ENCODE measurements around the gene AMIGO1. TPM values are rescaled to one million over a fixed set of nuclear protein-coding genes. Genes with fewer than 3 reads are reported as not detected.

Gene AMIGO1
- total RNA-seq, 1 donor from 2014 or later: 3.0 TPM

DNA sequence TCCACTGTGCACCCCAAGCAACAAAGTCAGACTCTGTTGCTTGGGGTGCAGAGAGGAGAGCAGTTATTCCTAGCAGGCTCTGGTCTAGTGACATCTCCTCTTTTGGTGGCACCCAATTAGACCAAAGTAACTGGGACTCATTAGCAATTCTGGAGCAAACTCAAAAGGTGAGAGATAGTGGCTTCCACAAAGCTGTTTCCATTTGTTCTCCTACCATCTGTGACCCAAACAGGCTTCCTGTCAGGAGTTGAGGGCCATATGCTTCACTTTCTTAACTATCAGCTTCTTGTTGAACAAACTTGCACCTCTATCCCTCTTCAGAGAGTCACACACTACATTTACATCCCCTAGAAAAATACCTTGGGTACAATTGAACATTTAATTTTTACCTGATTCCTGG is 27.3 kb downstream of the AMIGO1 start:
- H3K4me3 ChIP-seq (ENCODE audit: low read depth, low read length): no peak overlapping the region
- H3K36me3 ChIP-seq (ENCODE audit: control insufficient read depth, insufficient read depth, low read length): no peaks in the 10 kb centered on the region
- DNase-seq (ENCODE audit: low read depth): no peak
- TF ChIP-seq, protein P1, sequence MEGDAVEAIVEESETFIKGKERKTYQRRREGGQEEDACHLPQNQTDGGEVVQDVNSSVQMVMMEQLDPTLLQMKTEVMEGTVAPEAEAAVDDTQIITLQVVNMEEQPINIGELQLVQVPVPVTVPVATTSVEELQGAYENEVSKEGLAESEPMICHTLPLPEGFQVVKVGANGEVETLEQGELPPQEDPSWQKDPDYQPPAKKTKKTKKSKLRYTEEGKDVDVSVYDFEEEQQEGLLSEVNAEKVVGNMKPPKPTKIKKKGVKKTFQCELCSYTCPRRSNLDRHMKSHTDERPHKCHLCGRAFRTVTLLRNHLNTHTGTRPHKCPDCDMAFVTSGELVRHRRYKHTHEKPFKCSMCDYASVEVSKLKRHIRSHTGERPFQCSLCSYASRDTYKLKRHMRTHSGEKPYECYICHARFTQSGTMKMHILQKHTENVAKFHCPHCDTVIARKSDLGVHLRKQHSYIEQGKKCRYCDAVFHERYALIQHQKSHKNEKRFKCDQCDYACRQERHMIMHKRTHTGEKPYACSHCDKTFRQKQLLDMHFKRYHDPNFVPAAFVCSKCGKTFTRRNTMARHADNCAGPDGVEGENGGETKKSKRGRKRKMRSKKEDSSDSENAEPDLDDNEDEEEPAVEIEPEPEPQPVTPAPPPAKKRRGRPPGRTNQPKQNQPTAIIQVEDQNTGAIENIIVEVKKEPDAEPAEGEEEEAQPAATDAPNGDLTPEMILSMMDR (IDR thresholded peaks at IDR 0.05; ENCODE audit: insufficient read depth, low read length, poor library complexity, severe bottlenecking): no peak
- peaks cover 19% of the 10 kb centered on the region for H3K27me3 ChIP-seq (ENCODE audit: control insufficient read depth, insufficient read depth, low read length)

DNA sequence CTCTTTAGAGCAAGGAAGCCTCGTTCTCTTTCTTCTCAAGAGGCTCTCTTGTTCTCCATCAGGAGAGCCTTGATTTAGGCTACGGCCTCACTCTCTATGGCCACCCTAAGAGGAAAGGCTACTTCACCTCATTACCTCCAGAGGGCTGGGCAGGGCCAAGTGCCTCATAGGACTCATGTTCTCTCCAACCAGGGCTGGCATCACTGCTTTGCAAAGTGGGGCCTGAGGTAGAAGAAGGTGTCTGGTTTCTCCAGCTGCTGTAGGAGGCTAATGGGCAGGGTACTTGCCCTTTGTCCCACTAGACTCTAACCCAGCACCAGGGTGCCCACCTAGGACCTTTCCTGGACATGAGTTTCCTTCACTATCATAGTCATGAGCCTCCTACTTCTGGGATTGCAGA is 27.9 kb downstream of the AMIGO1 start:
- H3K36me3 ChIP-seq (ENCODE audit: control insufficient read depth, insufficient read depth, low read length): no peaks in the 10 kb centered on the region
- TF ChIP-seq, protein P1 (IDR thresholded peaks at IDR 0.05; ENCODE audit: insufficient read depth, low read length, poor library complexity, severe bottlenecking): no peak
- H3K27me3 ChIP-seq (ENCODE audit: control insufficient read depth, insufficient read depth, low read length): peaks cover 19% of the 10 kb centered on the region
- no peak overlapping the region for H3K4me3 ChIP-seq (ENCODE audit: low read depth, low read length)
- DNase-seq (ENCODE audit: low read depth): no peak

DNA sequence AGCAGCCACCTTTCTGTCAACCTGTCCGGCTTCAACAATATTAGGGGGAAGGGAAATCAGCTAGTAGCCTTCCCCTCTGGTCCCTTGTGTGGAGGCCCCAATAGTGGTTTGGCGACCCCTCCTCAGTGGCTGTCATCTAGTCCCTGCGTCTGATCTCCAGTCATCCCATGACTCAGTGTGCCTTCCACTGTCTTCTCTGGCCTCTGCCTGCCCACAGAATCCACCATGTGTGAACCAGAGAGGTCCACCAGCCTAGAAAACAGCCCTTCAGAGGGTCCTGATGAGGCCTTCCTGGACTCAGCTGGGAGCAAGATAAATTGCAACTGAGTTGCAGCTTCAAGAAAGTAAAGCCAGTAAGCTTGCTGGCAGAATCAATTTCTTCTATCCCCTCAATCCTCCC is 29.6 kb downstream of the AMIGO1 start:
- Histone ChIP-seq H3K36me3 (ENCODE audit: control insufficient read depth, insufficient read depth, low read length) (no peaks in the 10 kb centered on the region), H3K27me3 (ENCODE audit: control insufficient read depth, insufficient read depth, low read length) (peaks cover 23% of the 10 kb centered on the region), H3K4me3 (ENCODE audit: low read depth, low read length) (no peak overlapping the region)
- TF ChIP-seq, protein P1 (IDR thresholded peaks at IDR 0.05; ENCODE audit: insufficient read depth, low read length, poor library complexity, severe bottlenecking): no peak
- no peak for DNase-seq (ENCODE audit: low read depth)

DNA sequence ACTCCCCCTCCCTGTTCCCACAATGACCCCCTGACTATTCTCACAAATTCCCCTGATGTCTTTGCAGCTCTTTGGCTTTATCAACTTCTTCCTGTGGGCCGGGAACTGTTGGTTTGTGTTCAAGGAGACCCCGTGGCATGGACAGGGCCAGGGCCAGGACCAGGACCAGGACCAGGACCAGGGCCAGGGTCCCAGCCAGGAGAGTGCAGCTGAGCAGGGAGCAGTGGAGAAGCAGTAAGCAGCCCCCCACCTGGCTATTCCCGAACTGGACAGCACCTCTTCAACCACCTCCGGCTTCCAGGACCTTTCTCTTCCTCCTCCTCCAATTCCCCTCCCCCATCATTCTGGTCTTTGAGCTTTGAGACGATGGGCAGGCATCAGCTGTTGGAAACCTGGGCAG is 30.2 kb downstream of the AMIGO1 start:
- peaks cover 23% of the 10 kb centered on the region for H3K27me3 ChIP-seq (ENCODE audit: control insufficient read depth, insufficient read depth, low read length)

DNA sequence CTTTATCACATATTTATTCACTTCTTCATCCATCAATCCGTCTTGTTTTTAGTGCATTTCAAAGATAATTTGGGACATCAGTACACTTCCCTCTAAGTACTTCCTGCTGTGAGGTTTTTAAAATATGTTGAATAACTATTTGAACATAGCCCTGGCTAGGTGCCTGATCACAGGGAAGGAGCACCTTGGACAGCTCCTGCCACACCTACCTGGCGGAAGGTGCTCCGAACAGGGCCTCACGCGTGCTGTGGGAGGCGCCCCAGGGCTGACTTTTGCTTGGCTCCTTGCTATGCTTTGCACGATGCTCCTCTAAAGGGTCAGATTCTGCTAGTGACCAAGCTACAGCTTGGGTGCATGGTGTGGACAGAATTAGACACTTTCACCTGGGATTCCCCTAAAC is 30.7 kb downstream of the AMIGO1 start:
- Histone ChIP-seq H3K4me3 (ENCODE audit: low read depth, low read length) (no peak overlapping the region), H3K27me3 (ENCODE audit: control insufficient read depth, insufficient read depth, low read length) (peaks cover 23% of the 10 kb centered on the region), H3K36me3 (ENCODE audit: control insufficient read depth, insufficient read depth, low read length) (no peaks in the 10 kb centered on the region)
- no peak for DNase-seq (ENCODE audit: low read depth)
- TF ChIP-seq, protein P1 (IDR thresholded peaks at IDR 0.05; ENCODE audit: insufficient read depth, low read length, poor library complexity, severe bottlenecking): no peak

More for the DNA sequence above, 30.2 kb downstream of the AMIGO1 start:
- TF ChIP-seq, protein P1 (IDR thresholded peaks at IDR 0.05; ENCODE audit: insufficient read depth, low read length, poor library complexity, severe bottlenecking): no peak
- Histone ChIP-seq H3K4me3 (ENCODE audit: low read depth, low read length) (no peak overlapping the region), H3K36me3 (ENCODE audit: control insufficient read depth, insufficient read depth, low read length) (no peaks in the 10 kb centered on the region)
- DNase-seq (ENCODE audit: low read depth): no peak

DNA sequence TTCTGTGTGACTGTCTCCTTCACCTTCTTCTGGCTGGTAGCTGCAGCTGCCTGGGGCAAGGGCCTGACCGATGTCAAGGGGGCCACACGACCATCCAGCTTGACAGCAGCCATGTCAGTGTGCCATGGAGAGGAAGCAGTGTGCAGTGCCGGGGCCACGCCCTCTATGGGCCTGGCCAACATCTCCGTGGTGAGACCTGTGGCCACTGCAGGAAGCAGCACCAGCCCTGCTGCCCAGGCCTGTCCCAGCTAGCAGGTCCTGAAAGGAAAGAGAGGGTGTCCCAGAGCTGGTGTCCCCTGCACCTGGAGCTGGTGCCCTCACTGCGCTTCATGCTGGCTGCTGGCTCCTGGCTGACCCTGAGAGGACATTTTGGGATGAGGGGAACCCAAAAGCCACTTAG is 31.7 kb downstream of the AMIGO1 start:
- peaks cover 21% of the 10 kb centered on the region for H3K27me3 ChIP-seq (ENCODE audit: control insufficient read depth, insufficient read depth, low read length)
- no peak for DNase-seq (ENCODE audit: low read depth)
- H3K36me3 ChIP-seq (ENCODE audit: control insufficient read depth, insufficient read depth, low read length): no peaks in the 10 kb centered on the region
- TF ChIP-seq, protein P1 (IDR thresholded peaks at IDR 0.05; ENCODE audit: insufficient read depth, low read length, poor library complexity, severe bottlenecking): no peak
- H3K4me3 ChIP-seq (ENCODE audit: low read depth, low read length): no peak overlapping the region
